Vagina (tissue), 2 donors: ENCODE data around the gene ATP8A2. TPM values are rescaled to one million over a fixed set of nuclear protein-coding genes. Genes with fewer than 3 reads are reported as not detected.
"Not testable (repeated sequence)": the region's sequence is repeated elsewhere in the genome, so short reads cannot be mapped to it uniquely, and the experiment has no call there.

ENCODE experiments used
- DNase-seq, 2 donors: peaks; one replicate each; pipeline ENCODE4 v3.0.0-alpha.2; 2017; ENCODE audit errors: extremely low spot score in 2 of 2
- H3K27ac ChIP-seq: fragments of 200-600 bp; sonication (generic); one replicate; pipeline ENCODE4 v1.5.1; 2019
- H3K27me3 ChIP-seq: fragments of 200-600 bp; sonication (generic); one replicate; pipeline ENCODE4 v1.5.1; 2019
- H3K36me3 ChIP-seq, 2 donors: fragments of 200-600 bp; sonication (generic); one replicate each; pipeline ENCODE4 v1.5.1; 2017 to 2019
- H3K4me1 ChIP-seq: fragments of 200-600 bp; sonication (generic); one replicate; pipeline ENCODE4 v1.5.1; 2019
- H3K4me3 ChIP-seq, 2 donors: fragments of 200-600 bp; sonication (generic); 1 replicate in 1 of 2; 2 replicates in 1 of 2; pipeline ENCODE4 v1.5.1; 2016 to 2019
- H3K9me3 ChIP-seq: fragments of 200-600 bp; sonication (generic); one replicate; pipeline ENCODE4 v1.5.1; 2019
- CTCF ChIP-seq, 3 experiments: fragments of 450-650 bp in 2 of 3; fragments of 200-600 bp in 1 of 3; sonication (generic) in 1 of 3; IDR thresholded peaks; one replicate each; pipeline ENCODE4 v1.5.1; 2017 to 2019; ENCODE audit warnings: antibody characterized with exemption in 3 of 3, mild to moderate bottlenecking in 2 of 3, moderate library complexity in 2 of 3
- POLR2A ChIP-seq, 2 donors: fragments of 450-650 bp; IDR thresholded peaks; one replicate each; pipeline ENCODE4 v1.6.1; 2017; ENCODE audit warnings: antibody characterized with exemption in 2 of 2, mild to moderate bottlenecking in 2 of 2, moderate library complexity in 2 of 2
- POLR2AphosphoS5 ChIP-seq, 2 donors: sonication (generic); formaldehyde crosslinking; IDR thresholded peaks; one replicate each; pipeline ENCODE4 v1.9.0; 2017; ENCODE audit warnings: antibody characterized with exemption in 2 of 2, mild to moderate bottlenecking in 2 of 2, low read depth in 1 of 2; ENCODE audit not compliant: insufficient read depth in 1 of 2
- intact Hi-C: fragments of 100-400 bp; cut with DNase I; formaldehyde crosslinking; loops from one replicate; pipeline ENCODE4 v1.15.1; 2023
- total RNA-seq: library from RNA; depleted of rRNA; stranded (reverse); fragments of >200 nt; gene quantifications from one replicate; pipeline ENCODE4 v1.2.3, GENCODE V29; 2016

Gene ATP8A2
- total RNA-seq, 1 donor from 2014 or later, result 1.5 TPM

- Histone ChIP-seq H3K9me3 (no peaks in the 10 kb centered on the region), H3K4me1 (no peaks in the 10 kb centered on the region), H3K27me3 (no peaks in the 10 kb centered on the region), H3K4me3 (no peak overlapping the region), H3K27ac (no peak overlapping the region), H3K36me3 (no peaks in the 10 kb centered on the region)
- intact Hi-C loops, result no loop called here
- no peak for DNase-seq
- no peak for TF ChIP-seq POLR2A (IDR thresholded peaks at IDR 0.05)
- TF ChIP-seq CTCF (IDR thresholded peaks at IDR 0.05), result no peak
- TF ChIP-seq POLR2AphosphoS5 (IDR thresholded peaks at IDR 0.05; ENCODE audit: insufficient read depth in 1 of 2, low read depth in 1 of 2), result no peak
These were observed 157.7 kb downstream of the ATP8A2 start for GRCh38 chr13:25529425-25529824.

GRCh38 chr13:25538276-25538675 lies 166.5 kb downstream of the ATP8A2 start:
- Histone ChIP-seq H3K4me1 (no peaks in the 10 kb centered on the region), H3K9me3 (no peaks in the 10 kb centered on the region), H3K4me3 (no peak overlapping the region), H3K36me3 (no peaks in the 10 kb centered on the region), H3K27ac (no peak overlapping the region), H3K27me3 (no peaks in the 10 kb centered on the region)
- DNase-seq, result no peak
- intact Hi-C loops, result no loop called here
- no peak for TF ChIP-seq POLR2AphosphoS5 (IDR thresholded peaks at IDR 0.05; ENCODE audit: insufficient read depth in 1 of 2, low read depth in 1 of 2)
- TF ChIP-seq POLR2A (IDR thresholded peaks at IDR 0.05), result no peak
- no peak for TF ChIP-seq CTCF (IDR thresholded peaks at IDR 0.05)

- Histone ChIP-seq H3K27ac (no peak overlapping the region), H3K9me3 (no peaks in the 10 kb centered on the region), H3K4me1 (no peaks in the 10 kb centered on the region), H3K27me3 (no peaks in the 10 kb centered on the region), H3K36me3 (no peaks in the 10 kb centered on the region), H3K4me3 (no peak overlapping the region)
- TF ChIP-seq POLR2A (IDR thresholded peaks at IDR 0.05) (no peak), CTCF (IDR thresholded peaks at IDR 0.05) (no peak), POLR2AphosphoS5 (IDR thresholded peaks at IDR 0.05; ENCODE audit: insufficient read depth in 1 of 2, low read depth in 1 of 2) (no peak)
- intact Hi-C loops, result no loop called here
- DNase-seq, result no peak
These were observed 169.8 kb downstream of the ATP8A2 start for GRCh38 chr13:25541434-25542123.

GRCh38 chr13:25548991-25549390 lies 177.2 kb downstream of the ATP8A2 start:
- H3K4me1 ChIP-seq, H3K27me3 ChIP-seq, H3K4me3 ChIP-seq, H3K36me3 ChIP-seq, intact Hi-C loops, H3K9me3 ChIP-seq, DNase-seq, H3K27ac ChIP-seq: not testable (repeated sequence)

GRCh38 chr13:25561812-25562211 lies 190.0 kb downstream of the ATP8A2 start:
- Histone ChIP-seq H3K4me3 (no peak overlapping the region), H3K27me3 (no peaks in the 10 kb centered on the region), H3K27ac (no peak overlapping the region), H3K36me3 (no peaks in the 10 kb centered on the region), H3K4me1 (no peaks in the 10 kb centered on the region), H3K9me3 (no peaks in the 10 kb centered on the region)
- intact Hi-C loops, result no loop called here
- DNase-seq, result no peak
- TF ChIP-seq POLR2AphosphoS5 (IDR thresholded peaks at IDR 0.05; ENCODE audit: insufficient read depth in 1 of 2, low read depth in 1 of 2), result no peak
- no peak for TF ChIP-seq POLR2A (IDR thresholded peaks at IDR 0.05)
- no peak for TF ChIP-seq CTCF (IDR thresholded peaks at IDR 0.05)
